ENCODE data around the gene NT5DC2.

Gene NT5DC2

GRCh38 chr3:52533623-52534280, at the start of gene NT5DC2:
NT5DC2 (minus strand) TSS chr3:52533857; CDS start chr3:52533737, 120 bp downstream.
- TF ChIP-seq GATA2 (IDR thresholded peaks at IDR 0.05; ENCODE audit: low read depth, low read length) (no peak), GATA3 (IDR thresholded peaks at IDR 0.05; ENCODE audit: low read depth, low read length) (no peak)

- TF ChIP-seq GATA2 (IDR thresholded peaks at IDR 0.05; ENCODE audit: low read depth, low read length), result no peak
- TF ChIP-seq GATA3 (IDR thresholded peaks at IDR 0.05; ENCODE audit: low read depth, low read length), result no peak
Measured at GRCh38 chr3:52574056-52574965, 40.7 kb upstream of the NT5DC2 start.

GRCh38 chr3:52572221-52572620, 38.6 kb upstream of the NT5DC2 start:
- TF ChIP-seq GATA3 (IDR thresholded peaks at IDR 0.05; ENCODE audit: low read depth, low read length), result no peak
- no peak for TF ChIP-seq GATA2 (IDR thresholded peaks at IDR 0.05; ENCODE audit: low read depth, low read length)

GRCh38 chr3:52570076-52570475, 36.4 kb upstream of the NT5DC2 start:
- TF ChIP-seq GATA2 (IDR thresholded peaks at IDR 0.05; ENCODE audit: low read depth, low read length) (no peak), GATA3 (IDR thresholded peaks at IDR 0.05; ENCODE audit: low read depth, low read length) (no peak)

GRCh38 chr3:52568069-52568468, 34.4 kb upstream of the NT5DC2 start:
- TF ChIP-seq GATA2 (IDR thresholded peaks at IDR 0.05; ENCODE audit: low read depth, low read length) (no peak), GATA3 (IDR thresholded peaks at IDR 0.05; ENCODE audit: low read depth, low read length) (no peak)

GRCh38 chr3:52563984-52564383, 30.3 kb upstream of the NT5DC2 start:
- TF ChIP-seq GATA2 (IDR thresholded peaks at IDR 0.05; ENCODE audit: low read depth, low read length) (no peak), GATA3 (IDR thresholded peaks at IDR 0.05; ENCODE audit: low read depth, low read length) (no peak)

GRCh38 chr3:52561028-52561747, 27.5 kb upstream of the NT5DC2 start:
- no peak for TF ChIP-seq GATA2 (IDR thresholded peaks at IDR 0.05; ENCODE audit: low read depth, low read length)
- TF ChIP-seq GATA3 (IDR thresholded peaks at IDR 0.05; ENCODE audit: low read depth, low read length), result no peak

GRCh38 chr3:52558436-52558835, 24.8 kb upstream of the NT5DC2 start:
- TF ChIP-seq GATA3 (IDR thresholded peaks at IDR 0.05; ENCODE audit: low read depth, low read length) (no peak), GATA2 (IDR thresholded peaks at IDR 0.05; ENCODE audit: low read depth, low read length) (no peak)

GRCh38 chr3:52557011-52557960, 23.6 kb upstream of the NT5DC2 start:
- TF ChIP-seq GATA3 (IDR thresholded peaks at IDR 0.05; ENCODE audit: low read depth, low read length) (no peak), GATA2 (IDR thresholded peaks at IDR 0.05; ENCODE audit: low read depth, low read length) (no peak)

GRCh38 chr3:52555056-52555455, 21.4 kb upstream of the NT5DC2 start:
- TF ChIP-seq GATA2 (IDR thresholded peaks at IDR 0.05; ENCODE audit: low read depth, low read length) (no peak), GATA3 (IDR thresholded peaks at IDR 0.05; ENCODE audit: low read depth, low read length) (no peak)

- TF ChIP-seq GATA2 (IDR thresholded peaks at IDR 0.05; ENCODE audit: low read depth, low read length) (no peak; the same call in 1 of the 2 replicates), GATA3 (IDR thresholded peaks at IDR 0.05; ENCODE audit: low read depth, low read length) (no peak)
Measured at GRCh38 chr3:52554026-52554755, 20.5 kb upstream of the NT5DC2 start.

- TF ChIP-seq GATA3 (IDR thresholded peaks at IDR 0.05; ENCODE audit: low read depth, low read length) (no peak), GATA2 (IDR thresholded peaks at IDR 0.05; ENCODE audit: low read depth, low read length) (no peak)
Measured at GRCh38 chr3:52552089-52552488, 18.4 kb upstream of the NT5DC2 start.

Measured in SH-SY5Y (cell line).